Fibroblast of the aortic adventitia (primary cell): Measurements from ENCODE around the gene CXCL17. TPM values are rescaled to one million over a fixed set of nuclear protein-coding genes. Genes with fewer than 3 reads are reported as not detected.
A peak's percentile ranks its signal among the peaks of the same experiment; 100 is the strongest.
"Not testable (repeated sequence)": the region's sequence is repeated elsewhere in the genome, so short reads cannot be mapped to it uniquely, and the experiment has no call there.

Source experiments
- DNase-seq: peaks from one replicate; pipeline ENCODE4 v3.0.0-alpha.2; 2010; ENCODE audit warnings: low read depth
- H3K4me3 ChIP-seq: 2 replicates; pipeline ENCODE4 v1.5.1; 2011; ENCODE audit warnings: low read depth, mild to moderate bottlenecking, control low read depth, low read length, moderate library complexity
- CTCF ChIP-seq: IDR thresholded peaks from 2 replicates; pipeline ENCODE4 v1.5.1; 2011; ENCODE audit warnings: mild to moderate bottlenecking, low read length, control low read depth, inconsistent platforms; ENCODE audit not compliant: insufficient read depth
- total RNA-seq: library from RNA; depleted of rRNA; stranded (reverse); fragments of >200 nt; gene quantifications from 2 replicates; pipeline ENCODE4 v1.2.3, GENCODE V29; 2012; ENCODE audit warnings: low replicate concordance

Gene CXCL17
- total RNA-seq, 1 donor: not detected

- DNase-seq: peak; percentile 39
- no peak overlapping the region for H3K4me3 ChIP-seq
- no peak for TF ChIP-seq CTCF
These were observed 23.9 kb upstream of the CXCL17 start for GRCh38 chr19:42466521-42467182.

GRCh38 chr19:42465827-42466280, 23.1 kb upstream of the CXCL17 start:
- no peak for DNase-seq
- H3K4me3 ChIP-seq: no peak overlapping the region
- TF ChIP-seq CTCF: no peak

GRCh38 chr19:42461700-42462324, 19.1 kb upstream of the CXCL17 start:
- no peak for TF ChIP-seq CTCF
- no peak for DNase-seq

GRCh38 chr19:42461231-42461630, 18.5 kb upstream of the CXCL17 start:
- H3K4me3 ChIP-seq, DNase-seq: not testable (repeated sequence)

More at GRCh38 chr19:42461700-42462324, 19.1 kb upstream of the CXCL17 start:
- no peak overlapping the region for H3K4me3 ChIP-seq

GRCh38 chr19:42459926-42460325, 17.2 kb upstream of the CXCL17 start:
- H3K4me3 ChIP-seq: no peak overlapping the region
- DNase-seq: no peak
- no peak for TF ChIP-seq CTCF

- TF ChIP-seq CTCF: no peak
- DNase-seq: no peak
- H3K4me3 ChIP-seq: no peak overlapping the region
These were observed 12.9 kb upstream of the CXCL17 start for GRCh38 chr19:42455621-42456081.

GRCh38 chr19:42455086-42455485, 12.3 kb upstream of the CXCL17 start:
- TF ChIP-seq CTCF: no peak
- no peak for DNase-seq
- H3K4me3 ChIP-seq: no peak overlapping the region
